NCI-H1417 (cell line): ENCODE data around the gene GPC3.
"Not testable (repeated sequence)": the region's sequence is repeated elsewhere in the genome, so short reads cannot be mapped to it uniquely, and the experiment has no call there.

Experiments
- DNase-seq, 3 experiments: peaks; one replicate each; lab custom pipeline; 2025; lab: John Stamatoyannopoulos, UW

The GPC3 gene

DNA sequence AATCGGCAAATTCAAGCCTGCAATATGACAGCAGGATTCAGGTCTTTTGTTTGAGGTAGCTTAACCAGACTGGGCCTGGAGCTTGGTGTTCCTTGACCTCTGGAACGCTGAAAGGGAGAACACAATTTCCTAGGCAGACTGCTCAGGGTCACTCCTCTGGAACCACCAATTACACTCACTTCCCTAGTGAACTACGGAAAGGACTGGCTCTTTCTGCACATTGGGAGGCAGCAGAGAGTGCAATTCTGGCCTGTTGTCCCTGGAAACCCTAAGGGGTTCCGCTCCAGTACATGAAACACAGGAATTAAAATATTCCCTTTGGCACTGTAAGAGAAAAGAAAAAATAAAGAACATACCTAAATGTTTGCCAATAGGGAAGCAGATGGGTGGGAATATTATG lies 58.6 kb downstream of the GPC3 start:
- no peak for DNase-seq

DNA sequence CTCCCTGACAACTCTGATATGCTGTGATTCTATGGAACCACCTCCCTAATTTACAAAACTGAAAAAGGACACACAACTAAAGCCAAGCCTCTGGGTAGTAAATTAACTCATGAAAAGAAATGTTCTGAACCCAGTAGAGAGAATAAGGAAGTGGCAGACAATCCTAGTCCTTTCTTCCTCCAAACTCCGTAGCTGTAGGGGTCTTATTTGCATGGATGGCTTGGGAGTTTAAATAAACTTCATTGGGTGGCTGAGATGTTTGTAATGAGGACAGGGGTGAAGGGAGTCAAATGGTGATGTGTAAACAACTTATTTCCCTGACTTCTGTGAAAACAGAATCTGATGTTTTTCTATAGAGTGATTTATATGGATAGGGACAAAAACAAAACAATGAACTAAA lies 59.3 kb downstream of the GPC3 start:
- no peak for DNase-seq

DNA sequence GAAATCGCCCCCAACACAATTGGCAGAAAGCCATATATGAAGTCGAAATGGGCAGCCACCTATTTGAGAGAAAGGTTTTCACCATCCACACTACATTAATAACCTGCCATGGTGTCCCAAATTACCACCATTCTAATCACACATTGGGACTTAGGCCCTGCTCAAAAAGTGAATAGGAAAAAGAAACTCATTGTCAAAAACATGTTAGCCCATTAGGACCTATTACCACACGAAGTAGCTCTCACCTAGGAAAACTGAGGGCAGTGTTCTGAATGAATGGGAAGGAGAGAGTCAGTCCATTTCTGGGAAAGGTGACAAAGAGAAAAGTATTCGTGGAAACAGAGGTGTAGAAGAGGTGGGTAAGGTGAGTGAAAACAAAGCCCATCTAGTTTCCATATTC lies 60.8 kb downstream of the GPC3 start:
- peak in 1 of 3 experiments; percentile 49 for DNase-seq

DNA sequence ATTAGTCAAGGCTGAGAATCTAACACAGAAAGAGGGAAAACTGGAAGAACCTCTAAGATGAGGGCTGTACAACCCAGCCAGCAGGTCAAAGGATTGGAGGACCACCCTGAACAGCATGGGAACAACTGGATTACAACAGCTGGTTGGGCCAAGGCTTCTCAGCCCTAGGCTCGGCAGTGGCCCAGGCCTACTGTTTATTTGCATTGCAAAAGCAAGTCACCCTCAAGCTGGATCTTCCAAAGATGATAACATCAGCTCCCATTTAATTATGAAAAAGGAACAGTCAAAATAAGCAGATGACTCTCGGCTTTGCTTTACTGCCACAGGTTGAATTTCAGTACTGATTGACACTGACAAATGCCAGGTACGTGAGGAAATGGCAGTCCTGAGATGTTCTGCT lies 61.8 kb downstream of the GPC3 start:
- DNase-seq, result no peak

DNA sequence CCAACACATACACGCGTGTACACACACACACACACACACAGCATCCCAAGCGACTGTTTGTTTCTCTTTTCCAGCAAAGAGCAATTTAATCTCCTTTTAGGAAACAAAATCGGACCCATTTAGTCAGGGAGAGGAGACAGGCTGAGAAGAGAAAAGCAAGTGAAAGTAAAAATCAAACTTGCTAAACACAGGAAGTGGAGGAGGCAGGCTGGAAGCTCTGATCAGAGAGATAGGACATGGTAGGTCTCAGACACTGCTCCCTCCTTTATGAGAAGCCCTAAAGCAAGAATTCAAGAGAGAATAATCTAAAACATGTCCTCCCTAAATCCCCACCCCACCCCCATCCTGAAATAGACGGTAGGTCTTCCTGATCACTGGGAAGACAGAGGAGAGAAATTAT lies 62.3 kb downstream of the GPC3 start:
- no peak for DNase-seq

DNA sequence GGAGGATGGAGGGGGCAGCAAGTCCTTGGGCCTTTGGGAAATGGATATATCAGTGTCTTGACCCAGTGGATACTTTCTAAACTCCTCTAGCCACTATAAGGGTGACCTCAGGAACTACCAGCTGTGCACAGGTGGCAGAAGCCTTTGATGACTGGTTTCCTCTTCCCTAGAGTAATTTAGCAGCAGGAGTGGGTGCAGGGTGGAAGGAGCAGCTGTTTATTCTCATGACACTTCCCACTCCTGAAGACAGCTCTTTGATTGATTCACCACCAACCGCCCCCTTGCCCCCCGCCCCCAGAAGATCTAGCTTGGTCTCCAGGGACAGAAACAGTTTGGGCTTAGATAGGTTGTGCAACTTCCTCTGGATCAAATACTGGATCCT lies 63.0 kb downstream of the GPC3 start:
- peak in 1 of 3 experiments; percentile 48 for DNase-seq

DNA sequence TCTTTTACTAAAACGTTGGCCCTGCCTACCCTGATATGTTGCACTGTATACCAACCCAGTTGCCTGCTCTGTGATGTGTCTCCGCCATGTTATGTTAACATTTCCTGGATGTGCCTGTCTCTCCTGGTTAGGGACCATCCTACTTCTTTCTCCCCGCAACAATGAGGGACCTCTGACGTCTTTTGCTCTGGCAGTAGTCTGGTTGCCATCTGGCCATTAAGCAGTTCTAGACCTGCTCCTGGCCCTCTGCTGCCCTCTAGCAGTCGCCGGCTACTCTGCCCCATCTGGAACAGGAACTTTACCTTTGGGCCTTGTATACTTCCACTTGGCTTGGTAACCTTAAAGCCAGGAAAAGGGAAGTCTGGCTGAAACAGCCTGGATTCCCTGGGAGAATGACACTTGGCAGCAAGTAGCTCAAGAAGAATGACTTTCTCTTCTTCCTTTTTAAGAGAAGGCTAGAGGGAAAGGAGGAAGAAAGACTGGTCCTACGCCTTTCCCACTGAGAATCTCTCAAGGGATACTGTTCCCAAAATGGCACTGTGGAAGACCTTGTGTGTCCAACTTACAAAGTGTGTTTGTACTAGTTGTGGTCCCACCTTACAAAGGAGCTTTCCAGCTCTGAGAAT lies 63.5 kb downstream of the GPC3 start:
- peak; percentile 4 to 38 (median 22) for DNase-seq

DNA sequence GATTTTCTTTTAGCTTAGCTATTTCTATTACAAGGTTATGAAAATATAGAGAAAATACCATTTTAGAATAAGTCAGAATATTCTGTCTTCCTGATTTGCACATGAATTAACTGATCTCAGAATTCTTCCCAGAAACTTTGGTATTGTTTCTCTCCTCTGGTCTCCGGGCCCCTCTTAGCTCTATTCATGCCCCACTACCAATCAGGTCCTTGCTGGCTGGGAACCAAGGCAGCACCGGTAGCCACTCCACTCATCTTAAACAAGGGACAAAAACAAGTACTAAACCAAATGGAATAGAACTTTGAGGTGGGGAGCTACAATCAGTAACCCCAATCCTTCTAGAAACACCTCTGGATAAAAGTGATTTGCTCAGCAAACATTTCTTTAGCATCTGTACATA lies 64.3 kb downstream of the GPC3 start:
- no peak for DNase-seq

DNA sequence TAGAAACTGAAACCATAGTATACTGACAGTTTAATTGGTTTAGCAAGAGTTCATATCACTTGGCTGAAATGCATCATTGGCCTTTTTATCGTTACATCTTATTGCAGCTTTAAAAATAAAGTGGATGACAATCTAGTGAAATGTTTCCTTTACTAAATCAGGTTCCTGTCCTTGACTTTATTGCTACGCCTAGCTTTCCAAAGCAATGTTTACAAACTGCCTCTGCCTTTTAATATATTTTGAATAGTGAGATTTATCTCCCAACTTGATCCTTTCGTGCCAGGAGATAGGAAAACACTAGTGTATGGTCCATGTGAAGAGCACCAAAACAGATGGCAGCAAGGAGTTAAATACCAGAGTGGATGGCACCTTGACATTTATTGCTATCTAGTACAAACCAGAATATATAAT lies 67.0 kb downstream of the GPC3 start:
- peak in 1 of 3 experiments; percentile 39 for DNase-seq

DNA sequence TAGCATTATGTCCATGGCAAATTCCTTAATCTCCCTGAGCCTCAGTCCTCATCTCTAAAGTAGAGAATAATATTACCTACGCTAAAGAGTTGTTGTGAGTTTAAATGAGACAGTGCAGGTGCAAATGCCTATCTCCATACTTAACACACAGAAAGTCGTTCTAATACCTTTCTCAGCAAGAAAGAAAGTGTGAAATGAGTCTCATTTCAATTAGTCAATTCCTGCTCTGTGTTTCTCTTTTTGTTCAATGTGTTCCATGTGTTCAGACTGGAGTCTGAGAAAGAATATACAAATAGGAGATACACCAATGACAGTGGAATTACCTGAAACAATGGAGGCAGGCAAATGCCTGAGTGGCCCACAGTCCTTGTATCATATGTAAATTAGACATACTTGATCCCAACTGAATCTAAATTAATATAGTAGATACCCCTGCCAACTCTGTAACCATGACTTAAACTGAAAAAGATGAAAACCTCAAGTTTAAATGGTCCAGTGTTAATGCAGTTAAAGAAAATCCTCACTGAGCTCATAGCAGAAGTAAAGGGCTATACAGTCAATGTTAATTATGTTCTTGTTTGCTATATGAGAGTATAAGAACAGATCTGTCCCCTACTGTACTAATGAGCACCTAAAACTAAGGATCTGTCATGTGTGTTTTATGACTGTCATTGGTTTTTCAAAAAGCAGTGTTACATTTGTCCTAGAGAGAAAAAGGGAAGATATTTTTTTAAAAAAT lies 68.2 kb downstream of the GPC3 start:
- DNase-seq, result no peak

DNA sequence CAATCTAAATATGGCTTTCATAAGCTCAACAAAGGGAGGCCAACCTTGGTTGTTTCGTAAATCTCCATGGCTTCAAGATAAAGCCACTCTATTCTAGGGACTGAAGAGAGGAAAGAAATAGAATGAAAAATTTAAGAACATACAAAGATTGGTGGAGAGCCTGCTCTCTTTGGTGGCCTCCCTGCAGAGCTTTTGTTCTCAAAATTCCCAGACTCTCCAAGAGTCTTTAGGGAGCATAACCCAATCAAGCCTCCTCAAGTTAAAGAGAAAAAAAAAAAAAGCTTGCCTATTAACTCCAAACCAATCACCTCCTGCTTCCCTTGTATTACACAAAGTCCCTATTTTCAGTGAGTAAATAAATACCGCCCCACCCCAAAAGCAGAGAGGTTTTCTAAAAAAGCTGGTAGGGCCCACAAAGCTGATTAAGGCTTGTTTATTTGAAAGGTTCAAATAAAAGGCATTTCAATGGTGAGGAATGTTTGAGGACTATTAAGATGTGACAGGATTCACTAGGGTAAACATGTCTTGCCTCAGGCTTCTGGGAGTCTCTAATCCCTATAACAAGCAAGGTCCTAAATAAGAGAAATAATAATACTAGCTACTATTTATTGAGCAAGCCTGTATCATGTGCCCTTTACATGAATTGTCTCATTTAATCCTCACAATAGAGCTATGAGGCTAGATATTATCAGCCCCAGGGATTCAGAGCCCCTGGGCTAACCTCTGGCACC lies 71.6 kb downstream of the GPC3 start:
- DNase-seq, result no peak

DNA sequence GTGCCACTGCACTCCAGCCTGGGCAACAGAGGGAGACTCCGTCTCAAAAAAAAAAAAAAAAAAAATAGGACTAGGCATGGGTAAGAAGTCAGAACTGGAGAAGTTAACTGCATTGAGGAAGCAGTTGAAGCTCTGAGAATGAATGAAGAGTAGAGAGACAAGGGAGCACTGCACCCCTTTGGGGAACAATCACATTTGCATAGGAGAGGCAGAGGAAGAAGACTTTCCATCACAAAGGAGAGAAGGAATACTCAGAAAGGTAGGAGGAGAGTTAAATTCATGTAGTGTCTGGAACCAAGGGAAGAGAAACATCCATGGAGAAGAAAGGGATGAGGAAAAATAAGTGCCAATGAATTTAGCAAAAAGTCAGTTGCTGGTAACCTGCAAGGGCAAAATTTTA lies 72.4 kb downstream of the GPC3 start:
- DNase-seq, result no peak

DNA sequence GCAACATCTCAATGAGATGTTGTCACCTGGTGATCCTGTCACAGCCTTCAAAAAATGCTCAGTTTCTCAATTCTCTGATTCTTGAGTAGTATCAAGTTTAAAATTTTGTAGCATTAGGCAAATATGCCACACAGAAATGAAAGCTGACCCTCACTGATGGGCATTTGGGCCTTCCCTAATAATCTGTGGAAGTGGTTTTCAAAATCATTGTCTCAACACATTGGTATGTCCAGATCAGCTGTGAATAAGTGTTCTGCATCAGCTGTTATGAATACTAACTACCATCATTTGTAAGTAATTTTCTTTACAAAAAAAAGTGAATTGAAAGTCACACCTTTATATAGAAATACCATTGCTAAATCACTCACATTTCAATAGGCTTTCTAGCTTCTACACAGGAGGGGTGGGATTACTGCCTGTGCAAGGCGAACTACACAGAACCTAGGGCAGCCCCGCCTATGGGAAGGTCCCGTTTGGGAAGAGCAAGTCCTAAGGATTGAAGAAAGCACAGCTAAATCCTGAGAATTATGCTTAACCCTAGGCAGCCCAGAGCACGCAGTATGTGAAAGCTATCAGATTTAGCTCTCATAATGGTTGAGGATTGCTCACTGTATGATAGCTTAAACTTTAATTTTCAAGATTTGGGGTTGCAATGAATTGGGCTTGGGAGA lies 73.4 kb downstream of the GPC3 start:
- DNase-seq, result no peak

DNA sequence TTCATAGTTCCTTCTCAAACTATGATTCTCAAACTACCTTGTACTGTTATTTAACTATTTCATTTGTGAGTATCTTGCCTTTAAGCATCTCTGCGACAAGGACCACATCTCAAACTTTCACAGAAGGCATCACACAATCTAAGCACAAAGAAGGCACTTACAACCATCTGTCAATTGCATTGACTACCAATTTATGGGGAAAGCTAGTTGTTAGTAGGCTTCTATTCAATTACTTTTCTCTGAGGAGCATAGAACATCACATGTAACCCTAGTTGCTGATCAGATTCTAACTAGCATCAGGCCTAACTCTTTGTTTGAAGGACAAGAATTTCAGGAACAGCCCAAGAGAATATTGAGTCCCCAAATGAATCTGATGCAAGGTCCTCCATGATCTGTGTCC lies 74.9 kb downstream of the GPC3 start:
- DNase-seq, result no peak

DNA sequence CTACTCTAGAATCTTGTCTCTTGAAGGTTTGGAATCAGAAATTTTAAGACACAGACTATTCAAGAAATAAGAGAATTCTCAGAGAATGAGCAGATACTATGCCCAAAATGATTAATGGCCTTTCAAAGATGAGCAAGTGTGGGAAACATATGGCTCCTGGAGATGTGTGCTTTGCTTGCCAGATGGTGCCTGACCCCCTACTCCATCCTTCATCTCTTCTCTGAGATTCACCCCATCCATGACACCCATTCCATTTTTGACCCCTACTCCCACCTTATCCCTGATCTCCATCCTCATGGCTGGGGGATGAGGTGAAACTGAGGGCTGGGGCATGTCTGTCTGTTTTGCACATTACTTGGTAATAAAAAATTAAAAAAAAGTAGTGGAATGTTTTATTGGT lies 75.5 kb downstream of the GPC3 start:
- DNase-seq, result no peak

DNA sequence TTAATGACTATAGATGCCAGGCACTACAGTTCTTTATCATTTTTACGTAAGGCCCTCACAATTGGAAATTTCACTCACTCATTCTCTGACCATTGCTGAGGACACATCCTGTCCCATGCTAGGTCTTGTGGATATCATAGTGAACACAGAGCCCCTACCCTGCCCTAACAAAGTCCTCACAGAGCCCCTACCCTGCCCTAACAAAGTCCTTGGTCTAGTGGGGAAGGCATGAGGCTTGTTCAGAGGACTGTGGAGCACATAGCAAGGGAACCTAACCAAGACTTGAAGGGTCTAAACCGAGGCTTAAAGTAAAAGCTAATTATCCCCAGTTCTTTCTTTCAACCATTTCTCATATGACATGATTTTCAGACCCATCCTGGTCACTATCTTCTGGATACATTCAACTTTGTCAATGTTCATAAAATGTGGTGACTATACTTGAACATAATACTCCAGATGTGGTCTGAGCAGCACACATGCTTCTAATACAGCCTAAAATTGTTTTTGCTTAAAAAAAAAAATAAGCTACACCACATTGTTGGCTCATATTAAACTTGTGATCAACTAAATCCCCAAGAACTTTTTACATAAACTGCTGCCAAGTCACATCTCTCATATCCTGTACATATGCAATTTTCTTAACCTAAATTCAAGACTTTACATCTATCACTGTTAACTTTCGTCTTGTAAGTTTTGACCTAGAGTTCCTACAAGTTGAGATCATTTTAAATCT lies 77.0 kb downstream of the GPC3 start:
- DNase-seq, result no peak

DNA sequence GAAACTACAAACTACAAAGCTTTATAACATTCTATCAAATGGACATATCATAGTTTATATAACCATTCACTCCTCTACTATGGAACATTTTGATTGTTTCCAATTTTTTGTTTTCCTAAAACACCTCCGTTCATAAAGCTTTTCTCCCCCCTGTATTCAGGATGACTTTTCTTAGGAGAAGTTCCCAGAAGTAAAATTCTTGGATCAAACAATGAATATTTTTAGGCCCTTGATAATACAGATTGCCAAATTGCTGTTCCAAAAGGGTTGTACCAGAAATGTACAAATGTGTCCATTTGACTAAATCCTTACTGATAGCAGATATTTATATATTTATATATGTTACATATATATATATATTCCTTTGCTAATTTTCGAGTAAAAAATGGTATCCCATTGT lies 77.8 kb downstream of the GPC3 start:
- DNase-seq, result no peak

DNA sequence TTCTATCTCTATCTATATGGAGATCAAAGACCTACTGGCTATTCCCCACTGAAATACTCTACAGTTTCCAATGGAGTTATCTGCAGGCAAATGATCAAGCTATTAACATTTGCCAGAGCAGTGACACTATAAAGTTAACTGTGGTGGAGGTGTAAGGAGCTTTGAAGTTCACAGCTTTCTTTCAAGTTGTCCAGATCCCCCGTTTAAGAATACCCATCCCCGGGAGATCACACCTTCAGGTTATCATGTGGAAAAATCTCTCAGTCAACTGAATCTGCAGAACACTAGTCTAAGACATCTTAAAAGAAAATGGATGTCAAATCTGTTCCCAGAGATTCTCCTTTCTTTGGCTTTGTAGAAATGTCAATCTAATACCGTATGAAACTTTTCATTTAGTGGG lies 80.1 kb downstream of the GPC3 start:
- DNase-seq, result no peak

DNA sequence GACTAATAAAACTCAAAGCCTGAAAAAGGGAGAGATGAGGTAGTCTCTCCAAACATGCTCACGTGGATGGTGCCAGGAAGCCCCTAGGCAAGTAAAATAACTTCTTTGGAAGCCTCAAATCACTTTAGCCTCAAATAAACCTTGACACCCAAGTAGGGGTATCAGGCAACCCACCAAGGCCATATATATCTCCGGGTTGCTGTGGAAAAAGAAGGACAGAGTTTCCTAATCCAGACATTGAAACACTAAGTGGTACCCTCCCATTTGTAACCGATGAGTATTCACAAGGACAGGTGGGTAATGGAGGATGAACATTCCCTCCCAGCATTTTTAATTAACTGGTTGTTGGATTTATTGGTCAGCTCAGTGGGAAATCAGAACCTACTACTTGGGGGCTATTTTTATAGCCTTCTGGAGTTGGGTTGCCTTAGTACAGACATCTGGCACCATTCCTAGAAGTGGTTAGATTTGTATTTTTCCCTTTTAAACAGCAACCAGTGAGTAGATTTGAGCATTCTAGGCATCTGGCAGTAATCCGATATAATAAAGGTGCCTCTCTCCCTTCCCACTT lies 87.7 kb downstream of the GPC3 start:
- DNase-seq, result no peak

DNA sequence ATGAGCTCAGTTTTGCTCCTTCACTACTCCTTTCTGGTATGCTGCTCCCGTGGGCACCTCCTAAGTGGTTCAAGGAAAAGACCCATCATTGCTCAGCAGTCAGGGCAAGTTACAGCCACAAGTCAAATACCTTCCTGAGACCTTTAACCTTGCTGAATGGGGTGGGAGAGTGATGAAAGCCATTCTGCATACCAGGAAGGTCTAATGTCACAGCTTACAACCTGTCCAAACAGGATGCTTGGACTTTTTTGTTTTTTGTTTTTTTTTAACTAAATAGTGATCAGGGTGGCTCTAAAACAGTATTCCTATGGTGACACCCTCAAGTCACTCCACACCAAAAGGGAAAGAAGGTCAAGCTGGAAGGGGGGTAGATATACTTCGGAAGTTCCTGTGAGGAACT lies 93.1 kb downstream of the GPC3 start:
- DNase-seq, result no peak

DNA sequence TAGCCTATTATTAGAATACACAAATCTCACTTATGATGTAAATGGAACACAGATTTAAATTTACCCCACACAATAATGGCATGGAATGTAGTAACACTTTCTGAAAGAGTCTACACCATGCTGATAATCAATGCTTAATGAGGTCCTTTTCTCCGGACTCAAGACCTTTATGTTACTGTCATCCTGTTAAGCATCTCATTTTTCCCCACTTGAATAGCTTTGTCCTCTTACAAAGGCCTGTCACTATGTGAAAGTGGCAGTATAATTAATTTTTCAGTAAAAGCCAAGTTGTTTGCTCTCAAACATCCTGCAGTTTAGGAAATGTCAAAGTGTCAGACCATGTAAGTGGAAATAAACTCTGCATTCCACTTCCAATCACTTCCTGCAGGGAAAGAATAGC lies 96.4 kb downstream of the GPC3 start:
- DNase-seq, result peak in 1 of 3 experiments; percentile 26

DNA sequence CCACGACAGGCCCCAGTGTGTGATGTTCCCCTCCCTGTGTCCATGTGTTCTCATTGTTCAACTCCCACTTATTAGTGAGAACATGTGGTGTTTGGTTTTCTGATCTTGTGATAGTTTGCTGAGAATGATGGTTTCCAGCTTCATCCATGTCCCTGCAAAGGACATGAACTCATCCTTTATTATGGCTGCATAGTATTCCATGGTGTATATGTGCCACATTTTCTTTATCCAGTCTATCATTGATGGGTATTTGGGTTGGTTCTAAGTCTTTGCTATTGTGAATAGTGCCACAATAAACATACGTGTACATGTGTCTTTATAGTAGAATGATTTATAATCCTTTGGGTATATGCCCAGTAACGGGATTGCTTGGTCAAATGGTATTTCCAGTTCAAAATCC lies 97.3 kb downstream of the GPC3 start:
- DNase-seq, result not testable (repeated sequence)
